Lung (tissue), 5 donors: ENCODE measurements around the gene HIKESHI. TPM values are rescaled to one million over a fixed set of nuclear protein-coding genes. Genes with fewer than 3 reads are reported as not detected.

ENCODE experiments used
- polyA plus RNA-seq, 2 donors: library from polyadenylated mRNA; stranded (reverse); fragments of 200-250 nt; gene quantifications; one replicate each; pipeline ENCODE4 v1.2.1, GENCODE V29; 2013
- small RNA-seq: library from RNA; depleted of rRNA; stranded (forward); fragments of <200 nt; gene quantifications from one replicate; pipeline ENCODE3, GENCODE V24; 2014; ENCODE audit warnings: low replicate concordance
- total RNA-seq, 2 donors: library from RNA; depleted of rRNA in 1 of 2; stranded (reverse); fragments of >200 nt in 1 of 2; gene quantifications; one replicate each; pipeline ENCODE4 v1.2.1, GENCODE V29; 2014 to 2021
- donor health status: Bipolar disorder and iron deficiency.
- donor health status: healthy.
- donor health status: DM: yes; HTN: yes; CAD: no.

The HIKESHI gene
- total and polyA plus RNA-seq, 4 donors, result 27.0 to 37.1 (median 32.6) TPM

Small RNA genes within 50 kb of the gene (small RNA-seq; reads per million reads assigned to genes)
- not detected for gene RN7SL225P

Other genes with a start within 250 kb of the HIKESHI start
- gene PICALM, start 233.2 kb upstream of the HIKESHI start, total RNA-seq, result 100 to 1,000 TPM; 162 to 454 TPM
- gene PICALM, start 233.2 kb upstream of the HIKESHI start, polyA plus RNA-seq, result 100 to 1,000 TPM in 1 of 2 donors, 10 to 100 TPM in 1; 56.8 to 142 TPM
- 10 to 100 TPM; 14.1 to 40.2 TPM for gene EED, start 57.5 kb upstream of the HIKESHI start, total RNA-seq
- gene EED, start 57.5 kb upstream of the HIKESHI start, polyA plus RNA-seq, result 10 to 100 TPM; 11.1 to 18.9 TPM
- 10 to 100 TPM; 10.9 to 17.1 TPM for gene CCDC81, start 72.6 kb downstream of the HIKESHI start, total RNA-seq
- 1 to 10 TPM; 2.1 to 3.3 TPM for gene CCDC81, start 72.6 kb downstream of the HIKESHI start, polyA plus RNA-seq